GM10248 (cell line): Measurements from ENCODE around the gene RSKR.

ENCODE experiments used
- CTCF ChIA-PET: fragments of 300-600 bp; sonication (Branson Sonifier 250); formaldehyde crosslinking; extraction: SDS; loops from one replicate; lab custom pipeline; 2021; ENCODE audit warnings: antibody characterized with exemption; lab: Yijun Ruan, JAX
- POLR2A ChIA-PET: fragments of 350-650 bp; sonication (Branson Sonifier 250); formaldehyde crosslinking; extraction: SDS; loops from one replicate; lab custom pipeline; 2020; ENCODE audit warnings: antibody characterized with exemption; lab: Yijun Ruan, JAX
- DNase-seq: peaks from one replicate; pipeline ENCODE4 v3.0.0; 2012; ENCODE audit errors: extremely low spot score
- CTCF ChIP-seq: IDR thresholded peaks from 2 replicates; pipeline ENCODE4 v1.5.1; 2012; ENCODE audit warnings: mild to moderate bottlenecking, low read depth; ENCODE audit errors: extremely low read depth, missing control alignments, control extremely low read depth

RSKR gene

DNA sequence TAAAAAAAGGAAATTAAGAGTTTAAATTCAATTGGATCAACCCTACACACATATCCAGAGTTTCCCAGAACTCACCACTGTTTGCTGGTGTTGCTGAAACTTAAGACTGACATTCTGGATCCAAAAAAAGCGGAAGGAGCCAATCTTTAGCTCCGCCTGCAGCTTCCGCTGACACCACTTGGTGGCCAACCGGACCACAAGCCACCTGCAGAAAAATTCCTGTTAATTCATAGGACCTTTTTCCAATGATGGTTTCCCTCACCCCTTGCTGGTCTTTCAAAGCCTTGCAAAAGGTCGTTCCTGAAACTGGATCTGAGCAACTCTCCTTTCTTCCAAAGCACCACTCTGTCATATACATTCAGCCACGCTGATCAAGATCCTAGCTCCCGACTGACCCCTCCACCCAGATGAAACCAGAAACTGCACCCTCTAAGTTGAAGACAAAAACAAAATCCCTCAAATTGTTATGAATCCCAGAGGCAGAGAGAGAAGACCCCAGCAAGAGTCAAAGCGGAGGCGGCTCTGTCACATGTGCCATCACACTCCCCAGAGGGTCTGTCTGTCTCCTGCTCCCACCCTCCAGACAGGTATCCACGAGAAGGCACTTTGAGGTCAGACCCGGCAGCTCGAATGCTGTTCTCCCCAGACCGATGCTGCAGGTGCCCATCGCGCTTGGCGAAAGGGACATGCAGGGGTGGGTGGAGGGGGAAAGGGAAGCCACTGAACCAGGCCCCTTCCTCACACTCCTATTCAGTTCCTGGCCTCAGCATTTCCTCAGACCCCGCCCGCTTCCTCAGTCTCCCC is 30.2 kb upstream of the RSKR start:
- CTCF ChIA-PET = interaction anchor here (0.8 to 5.1 kb wide), 21 partner anchors 10 to 505 kb away, joined by 3 to 43 read pairs (median 3); partner anchors contain the start of genes ALDOC, DHRS13, NEK8 and SDF2
- DNase-seq = peak; percentile 57
- POLR2A ChIA-PET = interaction anchor here (0.6 to 1.2 kb wide), 5 partner anchors 13 to 83 kb away, joined by 3 to 5 read pairs (median 3); partner anchors contain the start of genes SDF2 and SUPT6H
- peak; percentile 22 for TF ChIP-seq CTCF

GRCh38 chr17:28641579-28641978 is 27.6 kb upstream of the RSKR start:
- TF ChIP-seq CTCF = no peak
- DNase-seq = no peak
- CTCF ChIA-PET = interaction anchor here (1.5 to 2.2 kb wide), 3 partner anchors 14 to 18 kb away, joined by 3 to 6 read pairs (median 5); no protein-coding TSS in a partner anchor
- POLR2A ChIA-PET = no interaction called here

GRCh38 chr17:28635506-28635905 is 21.5 kb upstream of the RSKR start:
- no peak for TF ChIP-seq CTCF
- ChIA-PET POLR2A (interaction anchor here (0.7 kb wide), 1 partner anchor 316 kb away, joined by 3 read pairs; the partner anchor contains the start of gene PHF12), CTCF (interaction anchor here (1.0 to 3.5 kb wide), 9 partner anchors 9 to 48 kb away, joined by 3 to 22 read pairs (median 6); partner anchors contain the start of gene BLTP2)
- DNase-seq = no peak

- DNase-seq = no peak
- POLR2A ChIA-PET = interaction anchor here (0.6 to 0.7 kb wide), 2 partner anchors 10 to 317 kb away, joined by 3 read pairs; partner anchors contain the start of gene PHF12
- no peak for TF ChIP-seq CTCF
- CTCF ChIA-PET = interaction anchor here (1.1 to 2.5 kb wide), 8 partner anchors 9 to 93 kb away, joined by 3 to 22 read pairs (median 5); partner anchors contain the start of gene BLTP2
Measured at GRCh38 chr17:28634206-28634865, 20.4 kb upstream of the RSKR start.

DNA sequence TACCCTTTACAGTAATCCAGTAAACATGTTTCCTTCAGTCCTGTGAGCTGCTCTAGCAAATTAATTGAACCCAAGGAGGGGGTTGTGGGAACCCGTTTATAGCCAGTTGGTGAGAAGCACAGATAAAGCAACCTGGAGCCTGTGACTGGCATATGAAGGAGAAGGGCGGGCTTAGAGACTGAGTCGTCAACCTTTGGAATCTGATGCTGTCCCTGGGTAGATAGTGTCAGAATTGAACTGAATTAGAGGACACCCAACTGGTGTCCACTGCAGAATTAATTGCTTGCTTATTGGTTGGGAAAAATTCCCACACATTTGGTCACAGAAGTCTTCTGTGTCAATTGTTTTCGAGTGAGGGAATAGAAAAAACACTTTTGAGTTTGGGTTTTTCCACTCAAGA is 12.8 kb upstream of the RSKR start:
- CTCF ChIA-PET = interaction anchor here (0.8 to 5.6 kb wide), 5 partner anchors 10 to 87 kb away, joined by 3 to 42 read pairs (median 3); partner anchors contain the start of gene RSKR
- DNase-seq = no peak
- no peak for TF ChIP-seq CTCF
- POLR2A ChIA-PET = no interaction called here

DNA sequence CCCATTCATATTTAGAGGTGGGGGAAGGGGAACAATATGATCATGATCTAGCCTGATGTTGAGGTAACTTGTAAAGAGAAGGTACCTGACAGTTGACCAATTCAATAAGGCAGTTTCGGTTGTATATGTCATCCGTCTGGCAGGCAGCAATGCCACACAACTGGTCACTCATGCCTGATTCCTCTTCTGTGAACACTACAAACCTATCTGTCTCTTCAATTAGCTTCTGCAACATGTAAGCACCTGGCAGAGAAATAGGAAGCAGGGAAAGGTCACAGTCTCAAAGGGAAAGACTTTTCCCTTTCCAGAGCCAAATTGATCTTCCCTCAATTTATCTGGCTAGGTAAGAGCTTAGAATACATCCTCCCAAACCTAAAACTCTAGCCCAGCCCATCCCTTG is 10.2 kb upstream of the RSKR start:
- ChIA-PET POLR2A (interaction anchor here (0.9 kb wide), 1 partner anchor 10 kb away, joined by 3 read pairs; no protein-coding TSS in a partner anchor), CTCF (interaction anchor here (0.9 to 5.6 kb wide), 2 partner anchors 12 to 41 kb away, joined by 3 to 42 read pairs; partner anchors contain the start of gene RSKR)
- DNase-seq = no peak
- TF ChIP-seq CTCF = no peak
